Naive thymus-derived CD4-positive, alpha-beta T cell (primary cell): ENCODE measurements around the gene LRRK1. TPM values are rescaled to one million over a fixed set of nuclear protein-coding genes. Genes with fewer than 3 reads are reported as not detected.
A peak's percentile ranks its signal among the peaks of the same experiment; 100 is the strongest.

ENCODE experiments used
- ATAC-seq: fragments of 150-1000 bp; cut with Tn5 transposase; 2 replicates; pipeline ENCODE4 v1.10.0; 2021; ENCODE audit warnings: mild to moderate bottlenecking, moderate library complexity
- CTCF ChIA-PET: fragments of 350-600 bp; sonication (Branson Sonifier 250); formaldehyde crosslinking; loops from one replicate; lab custom pipeline; 2021; ENCODE audit warnings: antibody characterized with exemption; lab: Charles Lee
- POLR2A ChIA-PET: fragments of 350-600 bp; sonication (Branson Sonifier 250); formaldehyde crosslinking; loops from one replicate; lab custom pipeline; 2021; ENCODE audit warnings: antibody characterized with exemption, inconsistent platforms; lab: Charles Lee
- DNase-seq, 9 donors: peaks; one replicate each; pipeline versions ENCODE4 v3.0.0 to v3.0.0-alpha.2; 2020 to 2022; ENCODE audit warnings: mixed read lengths in 1 of 9
- H3K27ac ChIP-seq: one replicate; pipeline ENCODE4 v1.7.0; 2013; ENCODE audit warnings: mild to moderate bottlenecking, low read depth, low read length, moderate library complexity
- H3K27me3 ChIP-seq, 2 donors: one replicate each; pipeline ENCODE4 v1.7.0; 2013; ENCODE audit warnings: low read length in 2 of 2, mild to moderate bottlenecking in 2 of 2, moderate library complexity in 2 of 2; ENCODE audit not compliant: control insufficient read depth in 2 of 2, insufficient read depth in 2 of 2
- H3K36me3 ChIP-seq, 3 experiments: 1 replicate in 2 of 3; 2 replicates in 1 of 3; pipeline ENCODE4 v1.7.0; 2013; ENCODE audit warnings: low read length in 3 of 3, mild to moderate bottlenecking in 3 of 3, moderate library complexity in 1 of 3; ENCODE audit not compliant: insufficient read depth in 3 of 3, control insufficient read depth in 2 of 3
- H3K4me1 ChIP-seq, 2 donors: one replicate each; pipeline ENCODE4 v1.7.0; 2013; ENCODE audit warnings: low read length in 2 of 2, mild to moderate bottlenecking in 2 of 2, moderate library complexity in 1 of 2; ENCODE audit not compliant: control insufficient read depth in 2 of 2, insufficient read depth in 2 of 2
- H3K4me3 ChIP-seq: 2 replicates; pipeline ENCODE4 v1.7.0; 2013; ENCODE audit warnings: mild to moderate bottlenecking, low read length
- H3K9me3 ChIP-seq, 3 experiments: 1 replicate in 2 of 3; 2 replicates in 1 of 3; pipeline ENCODE4 v1.7.0; 2013; ENCODE audit warnings: low read length in 3 of 3; ENCODE audit not compliant: control insufficient read depth in 2 of 3
- H3K27ac Mint-ChIP-seq, 9 donors: one replicate each; pipeline ENCODE4 v1.8.0; 2020 to 2022; ENCODE audit warnings: mixed read lengths in 9 of 9, mild to moderate bottlenecking in 8 of 9, moderate library complexity in 5 of 9, inconsistent platforms in 2 of 9
- H3K27me3 Mint-ChIP-seq, 5 donors: one replicate each; pipeline ENCODE4 v1.8.0; 2021 to 2022; ENCODE audit warnings: mixed read lengths in 5 of 5, mild to moderate bottlenecking in 1 of 5
- H3K36me3 Mint-ChIP-seq, 5 donors: one replicate each; pipeline ENCODE4 v1.8.0; 2020 to 2022; ENCODE audit warnings: mixed read lengths in 5 of 5, mild to moderate bottlenecking in 3 of 5, inconsistent platforms in 1 of 5
- H3K4me1 Mint-ChIP-seq, 7 donors: one replicate each; pipeline ENCODE4 v1.8.0; 2020 to 2022; ENCODE audit warnings: mixed read lengths in 7 of 7, mild to moderate bottlenecking in 3 of 7, inconsistent platforms in 1 of 7
- H3K4me3 Mint-ChIP-seq, 10 donors: one replicate each; pipeline ENCODE4 v1.8.0; 2020 to 2022; ENCODE audit warnings: mild to moderate bottlenecking in 10 of 10, mixed read lengths in 10 of 10, moderate library complexity in 6 of 10, inconsistent platforms in 2 of 10
- H3K9me3 Mint-ChIP-seq, 11 donors: one replicate each; pipeline ENCODE4 v1.8.0; 2020 to 2022; ENCODE audit warnings: mixed read lengths in 11 of 11, mild to moderate bottlenecking in 4 of 11, inconsistent platforms in 1 of 11, moderate library complexity in 1 of 11
- intact Hi-C, 2 donors: fragments of 100-400 bp; cut with micrococcal nuclease; formaldehyde crosslinking; loops; one replicate each; pipeline ENCODE4 v1.15.1; 2023
- polyA plus RNA-seq, 2 donors: library from polyadenylated mRNA; unstranded; fragments of 300-500 nt; fragmentation: Illumina TruSeq; gene quantifications; one replicate each; pipeline ENCODE4 v1.2.3, GENCODE V29; 2021
- total RNA-seq, 6 experiments: library from RNA in 5 of 6; stranded (reverse) in 5 of 6; gene quantifications; 1 replicate in 5 of 6; 2 replicates in 1 of 6; pipeline ENCODE4 v1.2.3 and lab custom pipeline; 2021 to 2026

LRRK1 gene
- total and polyA plus RNA-seq, 7 experiments from 2014 or later, result 0.54 to 15.1 (median 0.60) TPM; not detected in 2

- H3K4me1 Mint-ChIP-seq, result peaks cover 9 to 29% (median 18%) of the 10 kb centered on the region in 7 donors
- no peak overlapping the region for H3K27ac Mint-ChIP-seq
- H3K9me3 ChIP-seq, result no peaks in the 10 kb centered on the region
- ATAC-seq (no peak), DNase-seq (peak in 2 of 9 donors; percentile 2 to 32)
- intact Hi-C loops, result loop anchor here (5.0 to 10.0 kb wide), 3 partner anchors 292 to 355 kb away; partner anchors contain the start of genes CHSY1 (in 1 of the 2) and SELENOS (in 1 of the 2)
- H3K4me1 ChIP-seq, result no peaks in the 10 kb centered on the region
- CTCF ChIA-PET, result interaction anchor here (0.6 kb wide), 1 partner anchor 92 kb away, joined by 3 read pairs; no protein-coding TSS in a partner anchor
- no peak overlapping the region for H3K4me3 ChIP-seq
- H3K36me3 Mint-ChIP-seq, result no peaks in the 10 kb centered on the region
- no peaks in the 10 kb centered on the region for H3K9me3 Mint-ChIP-seq
- H3K27me3 Mint-ChIP-seq, result peaks cover 63 to 75% (median 69%) of the 10 kb centered on the region in 5 donors
- H3K27ac ChIP-seq, result no peak overlapping the region
- peak overlapping the region; percentile 50 to 75 (median 61) for H3K4me3 Mint-ChIP-seq
- POLR2A ChIA-PET, result no interaction called here
- H3K27me3 ChIP-seq, result peaks cover 0 to 16% of the 10 kb centered on the region in 2 donors
- no peaks in the 10 kb centered on the region for H3K36me3 ChIP-seq
Observed at GRCh38 chr15:100919481-100920405, 586 bp downstream of the LRRK1 start.

DNA sequence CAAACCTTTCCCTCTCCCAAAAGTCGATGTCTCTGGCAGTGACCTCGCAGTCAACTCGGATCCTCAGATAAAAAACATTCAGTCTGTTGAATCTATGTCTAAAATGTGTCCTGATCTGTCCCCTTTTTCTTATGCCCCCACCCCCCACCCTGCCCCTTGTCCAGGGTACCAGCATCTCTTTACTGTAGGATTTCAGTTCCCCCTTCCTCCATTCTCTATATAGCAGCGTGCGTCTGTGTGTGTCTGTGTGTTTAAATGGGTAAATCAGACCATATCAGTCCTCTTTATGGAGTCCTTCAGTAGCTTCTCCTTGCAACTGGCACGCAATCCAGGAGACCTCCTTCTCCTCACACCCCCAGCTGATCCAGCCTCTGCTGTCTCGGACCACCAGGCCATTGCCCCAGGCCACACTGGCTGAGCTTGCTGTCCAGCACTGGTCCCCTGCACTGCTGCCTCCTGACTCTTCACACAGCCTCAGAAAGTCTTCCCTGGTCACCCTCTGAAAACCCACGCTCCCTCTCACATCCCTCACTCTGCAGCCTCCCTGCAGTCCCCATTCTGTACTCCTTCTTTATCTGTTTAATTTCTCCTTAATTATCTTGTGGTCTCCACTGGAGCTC lies 1.5 kb downstream of the LRRK1 start:
- peaks cover 55 to 75% (median 70%) of the 10 kb centered on the region in 5 donors for H3K27me3 Mint-ChIP-seq
- peaks cover 9 to 29% (median 18%) of the 10 kb centered on the region in 7 donors for H3K4me1 Mint-ChIP-seq
- no peaks in the 10 kb centered on the region for H3K9me3 ChIP-seq
- H3K4me1 ChIP-seq, result no peaks in the 10 kb centered on the region
- no peak overlapping the region for H3K27ac ChIP-seq
- peaks cover 0 to 16% of the 10 kb centered on the region in 2 donors for H3K27me3 ChIP-seq
- no peaks in the 10 kb centered on the region for H3K9me3 Mint-ChIP-seq
- DNase-seq (no peak), ATAC-seq (no peak)
- CTCF ChIA-PET, result interaction anchor here (0.6 kb wide), 1 partner anchor 91 kb away, joined by 3 read pairs; no protein-coding TSS in a partner anchor
- peak overlapping the region; percentile 3 to 75 (median 60) for H3K4me3 Mint-ChIP-seq
- H3K27ac Mint-ChIP-seq, result no peak overlapping the region
- POLR2A ChIA-PET, result no interaction called here
- no peak overlapping the region for H3K4me3 ChIP-seq
- no peaks in the 10 kb centered on the region for H3K36me3 ChIP-seq
- intact Hi-C loops, result loop anchor here in 1 of 2 donors (10.0 kb wide), 1 partner anchor 354 kb away; the partner anchor contains the start of gene SELENOS
- H3K36me3 Mint-ChIP-seq, result no peaks in the 10 kb centered on the region

GRCh38 chr15:100922192-100923040 lies 3.3 kb downstream of the LRRK1 start:
- Mint-ChIP-seq H3K4me3 (peak overlapping the region in 1 of 10 donors; percentile 39), H3K27ac (no peak overlapping the region)

DNA sequence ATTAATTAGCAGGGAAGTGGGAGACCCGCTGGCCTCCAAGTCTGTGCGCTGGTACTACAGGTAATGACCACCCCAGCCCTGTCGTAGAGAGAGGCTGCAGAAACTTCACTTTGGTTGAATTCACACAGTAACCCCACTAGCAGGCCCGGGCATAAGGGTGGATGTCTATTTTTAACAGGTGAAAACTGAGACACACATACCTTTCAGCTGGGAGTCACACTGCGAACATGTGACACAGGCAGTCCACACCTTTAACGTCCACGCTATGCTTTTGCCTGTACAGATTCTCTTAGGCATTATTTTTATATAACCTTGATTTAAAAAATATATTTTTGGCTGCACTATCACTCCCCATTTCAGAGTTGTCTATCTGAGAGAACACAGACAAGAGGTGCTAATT lies 3.9 kb downstream of the LRRK1 start:
- Histone ChIP-seq H3K9me3 (no peaks in the 10 kb centered on the region), H3K4me1 (no peaks in the 10 kb centered on the region), H3K4me3 (no peak overlapping the region), H3K27me3 (peaks cover 0 to 7% of the 10 kb centered on the region in 2 donors), H3K36me3 (no peaks in the 10 kb centered on the region), H3K27ac (no peak overlapping the region)
- H3K27me3 Mint-ChIP-seq, result peaks cover 44 to 61% (median 55%) of the 10 kb centered on the region in 5 donors
- no peak for DNase-seq
- H3K27ac Mint-ChIP-seq, result no peak overlapping the region
- no peaks in the 10 kb centered on the region for H3K36me3 Mint-ChIP-seq
- intact Hi-C loops, result loop anchor here in 1 of 2 donors (10.0 kb wide), 1 partner anchor 352 kb away; the partner anchor contains the start of gene SELENOS
- H3K4me1 Mint-ChIP-seq, result peaks cover 4 to 25% (median 18%) of the 10 kb centered on the region in 7 donors
- ChIA-PET POLR2A (no interaction called here), CTCF (no interaction called here)
- ATAC-seq, result no peak
- no peaks in the 10 kb centered on the region for H3K9me3 Mint-ChIP-seq
- no peak overlapping the region for H3K4me3 Mint-ChIP-seq

More at GRCh38 chr15:100922192-100923040, 3.3 kb downstream of the LRRK1 start:
- Histone ChIP-seq H3K36me3 (no peaks in the 10 kb centered on the region), H3K27me3 (peaks cover 0 to 9% of the 10 kb centered on the region in 2 donors), H3K9me3 (no peaks in the 10 kb centered on the region), H3K4me1 (no peaks in the 10 kb centered on the region), H3K4me3 (no peak overlapping the region), H3K27ac (no peak overlapping the region)
- peaks cover 5 to 27% (median 18%) of the 10 kb centered on the region in 7 donors for H3K4me1 Mint-ChIP-seq
- ChIA-PET CTCF (no interaction called here), POLR2A (no interaction called here)
- H3K9me3 Mint-ChIP-seq, result no peaks in the 10 kb centered on the region
- DNase-seq, result no peak
- intact Hi-C loops, result loop anchor here in 1 of 2 donors (10.0 kb wide), 1 partner anchor 352 kb away; the partner anchor contains the start of gene SELENOS
- H3K36me3 Mint-ChIP-seq, result no peaks in the 10 kb centered on the region
- H3K27me3 Mint-ChIP-seq, result peaks cover 47 to 61% (median 57%) of the 10 kb centered on the region in 5 donors
- no peak for ATAC-seq

- Mint-ChIP-seq H3K36me3 (no peaks in the 10 kb centered on the region), H3K27me3 (peaks cover 36 to 55% (median 49%) of the 10 kb centered on the region in 5 donors), H3K9me3 (no peaks in the 10 kb centered on the region), H3K4me1 (peaks cover 0 to 17% (median 11%) of the 10 kb centered on the region in 7 donors), H3K4me3 (no peak overlapping the region), H3K27ac (no peak overlapping the region)
- ChIA-PET POLR2A (no interaction called here), CTCF (no interaction called here)
- Histone ChIP-seq H3K4me3 (no peak overlapping the region), H3K9me3 (no peaks in the 10 kb centered on the region), H3K4me1 (no peaks in the 10 kb centered on the region), H3K27ac (no peak overlapping the region), H3K36me3 (no peaks in the 10 kb centered on the region), H3K27me3 (peaks cover 0 to 7% of the 10 kb centered on the region in 2 donors)
- DNase-seq (no peak), ATAC-seq (no peak)
- intact Hi-C loops, result loop anchor here in 1 of 2 donors (10.0 kb wide), 1 partner anchor 351 kb away; the partner anchor contains the start of gene SELENOS
Observed at GRCh38 chr15:100923902-100924301, 4.7 kb downstream of the LRRK1 start.
